Glutamatergic neuron (in vitro differentiated cells): ENCODE measurements around the gene KLHL17. TPM values are rescaled to one million over a fixed set of nuclear protein-coding genes. Genes with fewer than 3 reads are reported as not detected.
"Not testable (repeated sequence)": the region's sequence is repeated elsewhere in the genome, so short reads cannot be mapped to it uniquely, and the experiment has no call there.

Source experiments
- DNase-seq: peaks from one replicate; pipeline ENCODE4 v3.0.0; 2022
- H3K27ac Mint-ChIP-seq: one replicate; pipeline ENCODE4 v1.8.0; 2020; ENCODE audit warnings: mild to moderate bottlenecking, mixed read lengths, inconsistent platforms; ENCODE audit not compliant: unreplicated experiment
- H3K27me3 Mint-ChIP-seq: one replicate; pipeline ENCODE4 v1.8.0; 2020; ENCODE audit warnings: mild to moderate bottlenecking, moderate library complexity, mixed read lengths, inconsistent platforms; ENCODE audit not compliant: unreplicated experiment
- H3K36me3 Mint-ChIP-seq: one replicate; pipeline ENCODE4 v1.8.0; 2020; ENCODE audit warnings: mild to moderate bottlenecking, mixed read lengths, inconsistent platforms; ENCODE audit not compliant: unreplicated experiment
- H3K4me1 Mint-ChIP-seq: one replicate; pipeline ENCODE4 v1.8.0; 2020; ENCODE audit warnings: mild to moderate bottlenecking, low read depth, mixed read lengths, inconsistent platforms; ENCODE audit not compliant: unreplicated experiment
- H3K4me3 Mint-ChIP-seq: one replicate; pipeline ENCODE4 v1.8.0; 2020; ENCODE audit warnings: mild to moderate bottlenecking, mixed read lengths, inconsistent platforms; ENCODE audit not compliant: unreplicated experiment
- H3K9me3 Mint-ChIP-seq: one replicate; pipeline ENCODE4 v1.8.0; 2020; ENCODE audit warnings: mild to moderate bottlenecking, moderate library complexity, mixed read lengths, inconsistent platforms; ENCODE audit not compliant: unreplicated experiment
- total RNA-seq: library from RNA; stranded (reverse); fragmentation: NEBNext Ultra II Directional; extraction: Animal tissue kit (Norgen Biotek cat#: 25700); gene quantifications from one replicate; pipeline ENCODE4 v1.2.1, GENCODE V29; 2021; ENCODE audit not compliant: unreplicated experiment
- TF ChIP-seq, protein P1 (sequence below): fragments of 200-600 bp; sonication (generic); IDR thresholded peaks from one replicate; pipeline ENCODE4 v1.5.0; 2021; ENCODE audit not compliant: partially characterized antibody, unreplicated experiment

The KLHL17 gene
- total RNA-seq, 1 donor from 2014 or later: 103 TPM

- Mint-ChIP-seq H3K4me1 (peaks cover 12% of the 10 kb centered on the region), H3K27ac (peak overlapping the region; percentile 85), H3K27me3 (peaks cover 15% of the 10 kb centered on the region), H3K36me3 (no peaks in the 10 kb centered on the region), H3K4me3 (peak overlapping the region; percentile 52), H3K9me3 (peaks cover 10% of the 10 kb centered on the region)
- TF ChIP-seq, protein P1, sequence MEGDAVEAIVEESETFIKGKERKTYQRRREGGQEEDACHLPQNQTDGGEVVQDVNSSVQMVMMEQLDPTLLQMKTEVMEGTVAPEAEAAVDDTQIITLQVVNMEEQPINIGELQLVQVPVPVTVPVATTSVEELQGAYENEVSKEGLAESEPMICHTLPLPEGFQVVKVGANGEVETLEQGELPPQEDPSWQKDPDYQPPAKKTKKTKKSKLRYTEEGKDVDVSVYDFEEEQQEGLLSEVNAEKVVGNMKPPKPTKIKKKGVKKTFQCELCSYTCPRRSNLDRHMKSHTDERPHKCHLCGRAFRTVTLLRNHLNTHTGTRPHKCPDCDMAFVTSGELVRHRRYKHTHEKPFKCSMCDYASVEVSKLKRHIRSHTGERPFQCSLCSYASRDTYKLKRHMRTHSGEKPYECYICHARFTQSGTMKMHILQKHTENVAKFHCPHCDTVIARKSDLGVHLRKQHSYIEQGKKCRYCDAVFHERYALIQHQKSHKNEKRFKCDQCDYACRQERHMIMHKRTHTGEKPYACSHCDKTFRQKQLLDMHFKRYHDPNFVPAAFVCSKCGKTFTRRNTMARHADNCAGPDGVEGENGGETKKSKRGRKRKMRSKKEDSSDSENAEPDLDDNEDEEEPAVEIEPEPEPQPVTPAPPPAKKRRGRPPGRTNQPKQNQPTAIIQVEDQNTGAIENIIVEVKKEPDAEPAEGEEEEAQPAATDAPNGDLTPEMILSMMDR: no peak
- no peak for DNase-seq
Measured at GRCh38 chr1:943545-944340, 16.6 kb upstream of the KLHL17 start.

DNA sequence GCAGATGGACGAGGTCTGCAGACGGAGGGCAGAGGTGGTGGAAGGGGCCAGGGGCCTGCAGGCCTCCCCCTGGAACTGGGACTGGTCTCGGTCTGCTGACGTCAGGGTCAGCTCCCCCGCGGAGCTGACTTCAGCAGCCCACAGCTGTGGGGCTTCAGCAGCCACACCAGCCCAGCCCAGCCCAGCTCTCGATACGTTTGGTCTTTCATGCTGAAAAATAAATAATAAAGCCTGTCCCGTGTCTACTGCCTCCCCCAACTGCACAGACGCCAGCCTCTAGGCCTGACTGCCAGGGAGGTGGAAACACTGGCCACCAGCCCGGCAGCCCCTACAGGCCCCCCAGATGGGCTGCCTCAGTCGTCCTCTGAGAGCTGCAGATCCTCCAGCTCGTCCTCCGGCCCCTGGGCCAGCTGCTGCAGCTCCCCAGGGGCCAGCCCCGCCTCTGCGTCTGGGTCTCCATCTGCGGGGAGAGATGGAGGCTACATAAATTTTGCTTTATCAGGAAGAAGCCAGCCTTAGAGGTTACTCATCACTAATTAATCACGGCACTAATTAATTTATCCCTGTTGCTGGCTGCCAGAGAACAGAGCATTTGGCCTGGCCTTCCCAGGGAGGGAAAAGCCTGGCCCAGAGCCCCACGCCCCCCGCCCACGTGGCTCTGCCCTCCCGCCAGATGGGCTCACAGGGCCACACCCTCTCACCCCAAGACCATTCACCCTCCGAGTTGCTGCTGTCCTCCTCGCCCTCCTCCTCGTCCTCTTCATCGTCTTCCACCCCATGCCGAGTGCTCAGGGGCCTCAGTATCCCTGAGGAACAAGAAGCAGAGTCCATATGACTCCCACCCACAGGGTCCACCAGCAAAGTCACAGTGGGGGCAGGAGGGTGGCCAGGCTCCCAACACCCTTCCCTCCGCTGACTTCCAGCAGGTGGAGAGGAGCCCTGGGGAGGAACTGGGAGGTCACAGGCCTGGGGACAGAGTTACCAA, 15.8 kb upstream of the KLHL17 start:
- Mint-ChIP-seq H3K27ac (peak overlapping the region; percentile 85), H3K4me1 (peaks cover 11% of the 10 kb centered on the region), H3K9me3 (peaks cover 10% of the 10 kb centered on the region), H3K4me3 (peak overlapping the region; percentile 64), H3K27me3 (peaks cover 14% of the 10 kb centered on the region), H3K36me3 (no peaks in the 10 kb centered on the region)
- TF ChIP-seq, protein P1: no peak
- peak; percentile 83 for DNase-seq

DNA sequence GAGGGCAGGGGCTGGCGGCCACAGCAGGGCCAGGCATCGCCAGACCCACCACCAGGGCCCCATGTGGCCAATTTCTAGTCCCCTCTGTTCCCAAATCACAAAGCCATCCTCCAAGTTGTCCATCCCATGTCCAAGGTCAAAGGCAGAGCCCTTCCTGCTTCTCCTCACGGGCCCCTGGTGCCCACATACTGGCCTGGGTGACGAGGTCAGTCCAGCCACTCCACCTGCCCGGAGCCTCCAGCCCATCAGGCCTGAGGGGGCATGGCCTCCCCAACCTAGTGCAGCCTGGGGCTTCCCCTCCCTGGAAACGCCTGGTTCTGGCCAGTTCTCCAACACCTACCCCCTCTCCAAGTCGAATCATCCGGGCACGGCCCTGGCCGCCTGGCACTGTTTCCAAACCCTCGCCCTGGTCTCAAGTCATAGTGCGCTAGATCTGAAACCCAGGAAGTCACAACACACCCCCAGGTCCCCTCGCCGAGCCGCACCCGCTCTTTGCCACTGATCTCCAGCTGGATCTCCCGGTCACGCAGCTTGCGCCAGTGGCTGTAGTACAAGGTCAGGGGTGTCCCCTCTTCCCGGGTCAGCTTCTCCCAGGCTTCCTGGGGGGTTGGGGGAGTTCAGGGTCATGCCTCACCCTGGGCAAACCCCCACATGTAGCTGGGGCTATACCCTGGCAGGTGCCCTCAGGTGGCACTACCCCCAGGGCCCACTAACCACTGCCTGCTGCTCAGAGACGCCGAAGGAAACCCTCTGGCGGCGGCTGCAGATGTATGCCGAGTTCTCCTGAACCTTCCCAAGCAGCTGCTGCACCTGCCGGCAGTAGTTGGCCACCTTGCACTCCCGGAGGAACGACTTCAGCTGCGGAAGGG, 14.5 kb upstream of the KLHL17 start:
- H3K4me3 Mint-ChIP-seq: no peak overlapping the region
- TF ChIP-seq, protein P1: no peak
- no peaks in the 10 kb centered on the region for H3K36me3 Mint-ChIP-seq
- peaks cover 11% of the 10 kb centered on the region for H3K4me1 Mint-ChIP-seq
- peaks cover 11% of the 10 kb centered on the region for H3K9me3 Mint-ChIP-seq
- DNase-seq: no peak
- no peak overlapping the region for H3K27ac Mint-ChIP-seq
- peaks cover 14% of the 10 kb centered on the region for H3K27me3 Mint-ChIP-seq

- not testable (repeated sequence) for H3K4me3 Mint-ChIP-seq, H3K27ac Mint-ChIP-seq, DNase-seq, H3K36me3 Mint-ChIP-seq
- peaks cover 11% of the 10 kb centered on the region for H3K9me3 Mint-ChIP-seq
- peaks cover 11% of the 10 kb centered on the region for H3K4me1 Mint-ChIP-seq
- H3K27me3 Mint-ChIP-seq: peaks cover 12% of the 10 kb centered on the region
Measured at GRCh38 chr1:946811-947210, 13.6 kb upstream of the KLHL17 start.

- Mint-ChIP-seq H3K27ac (no peak overlapping the region), H3K9me3 (peaks cover 11% of the 10 kb centered on the region), H3K27me3 (peaks cover 12% of the 10 kb centered on the region), H3K4me1 (peaks cover 11% of the 10 kb centered on the region), H3K4me3 (no peak overlapping the region), H3K36me3 (no peaks in the 10 kb centered on the region)
- no peak for DNase-seq
- TF ChIP-seq, protein P1: no peak
Measured at GRCh38 chr1:947958-948357, 12.4 kb upstream of the KLHL17 start.
